B cell (primary cell): ENCODE measurements around the gene CACNG6. TPM values are rescaled to one million over a fixed set of nuclear protein-coding genes. Genes with fewer than 3 reads are reported as not detected.

Source experiments
- ATAC-seq: fragments of 200-7000 bp; cut with Tn5 transposase; one replicate; pipeline ENCODE4 v1.10.0; 2021; ENCODE audit warnings: low read depth, mild to moderate bottlenecking, moderate number of reproducible peaks, moderate library complexity
- CTCF ChIA-PET: fragments of 350-600 bp; sonication (Branson Sonifier 250); formaldehyde crosslinking; loops from one replicate; lab custom pipeline; 2021; ENCODE audit warnings: antibody characterized with exemption, inconsistent platforms; lab: Charles Lee
- POLR2A ChIA-PET: fragments of 350-600 bp; sonication (Branson Sonifier 250); formaldehyde crosslinking; loops from one replicate; lab custom pipeline; 2021; ENCODE audit warnings: antibody characterized with exemption; lab: Charles Lee
- DNase-seq: peaks from one replicate; pipeline ENCODE4 v3.0.0; 2013
- H2AFZ ChIP-seq: 2 replicates; pipeline ENCODE4 v1.6.1; 2012; ENCODE audit warnings: mild to moderate bottlenecking, low read depth, low read length; ENCODE audit not compliant: insufficient read depth, poor library complexity, severe bottlenecking
- H3K27ac ChIP-seq, 2 donors: 1 replicate in 1 of 2; 2 replicates in 1 of 2; pipeline ENCODE4 v1.5.1; 2012 to 2013; ENCODE audit warnings: low read length in 2 of 2, mild to moderate bottlenecking in 2 of 2, moderate library complexity in 1 of 2
- H3K27me3 ChIP-seq, 4 experiments: fragments of 200-600 bp in 1 of 4; sonication (generic) in 1 of 4; replicated peaks in 1 of 4; 1 replicate in 2 of 4; 2 replicates in 2 of 4; pipeline versions ENCODE4 v1.6.1 to v1.7.0; 2013 to 2016; ENCODE audit warnings: low read length in 3 of 4, mild to moderate bottlenecking in 2 of 4, mixed read lengths in 1 of 4, moderate library complexity in 1 of 4; ENCODE audit not compliant: insufficient read depth in 4 of 4, control insufficient read depth in 3 of 4; ENCODE audit errors: control extremely low read depth in 1 of 4
- H3K36me3 ChIP-seq, 2 experiments: replicated peaks in 1 of 2; 1 replicate in 1 of 2; 2 replicates in 1 of 2; pipeline versions ENCODE4 v1.6.1 to v1.7.1; 2013; ENCODE audit warnings: low read length in 1 of 2; ENCODE audit not compliant: insufficient read depth in 2 of 2, control insufficient read depth in 1 of 2; ENCODE audit errors: control extremely low read depth in 1 of 2, extremely low read depth in 1 of 2
- H3K4me1 ChIP-seq, 2 donors: fragments of 200-600 bp in 1 of 2; sonication (generic) in 1 of 2; 1 replicate in 1 of 2; 2 replicates in 1 of 2; pipeline versions ENCODE4 v1.5.1 to v1.6.1; 2013 to 2017; ENCODE audit warnings: low read length in 2 of 2; ENCODE audit not compliant: control insufficient read depth in 2 of 2, insufficient read depth in 2 of 2
- H3K4me2 ChIP-seq: replicated peaks from 2 replicates; pipeline ENCODE3; 2012; ENCODE audit warnings: mild to moderate bottlenecking, low read depth, low read length; ENCODE audit not compliant: poor library complexity, severe bottlenecking
- H3K4me3 ChIP-seq, 5 experiments: fragments of 200-600 bp in 1 of 5; sonication (generic) in 1 of 5; 1 replicate in 3 of 5; 2 replicates in 2 of 5; pipeline versions ENCODE4 v1.5.1 to v1.7.0; 2011 to 2016; ENCODE audit warnings: low read length in 4 of 5, mild to moderate bottlenecking in 4 of 5, low read depth in 2 of 5, control low read depth in 1 of 5, moderate library complexity in 1 of 5; ENCODE audit not compliant: insufficient read depth in 1 of 5; ENCODE audit errors: control extremely low read depth in 1 of 5, extremely low read depth in 1 of 5
- H3K79me2 ChIP-seq: fragments of 200-600 bp; sonication (generic); one replicate; pipeline ENCODE4 v1.6.0; 2016; ENCODE audit warnings: low read length; ENCODE audit not compliant: control insufficient read depth, insufficient read depth
- H3K9ac ChIP-seq: fragments of 200-600 bp; sonication (generic); 2 replicates; pipeline ENCODE4 v1.6.1; 2017; ENCODE audit warnings: mild to moderate bottlenecking, low read length, moderate library complexity
- H3K9me3 ChIP-seq, 3 donors: one replicate each; pipeline versions ENCODE4 v1.6.1 to v1.7.1; 2013; ENCODE audit warnings: low read length in 2 of 3; ENCODE audit not compliant: control insufficient read depth in 2 of 3, insufficient read depth in 1 of 3; ENCODE audit errors: control extremely low read depth in 1 of 3
- H4K20me1 ChIP-seq: 2 replicates; pipeline ENCODE4 v1.6.0; 2012; ENCODE audit warnings: mild to moderate bottlenecking, low read length; ENCODE audit not compliant: insufficient read depth, control insufficient read depth, poor library complexity, severe bottlenecking
- H3K27ac Mint-ChIP-seq: one replicate; pipeline ENCODE4 v1.8.0; 2021; ENCODE audit warnings: mixed read lengths
- H3K27me3 Mint-ChIP-seq: one replicate; pipeline ENCODE4 v1.8.0; 2021; ENCODE audit warnings: mixed read lengths
- H3K4me1 Mint-ChIP-seq: one replicate; pipeline ENCODE4 v1.8.0; 2021; ENCODE audit warnings: mixed read lengths
- H3K4me3 Mint-ChIP-seq: one replicate; pipeline ENCODE4 v1.8.0; 2021; ENCODE audit warnings: mixed read lengths
- H3K9me3 Mint-ChIP-seq: one replicate; pipeline ENCODE4 v1.8.0; 2022; ENCODE audit warnings: mixed read lengths; ENCODE audit not compliant: insufficient read depth
- EZH2 ChIP-seq: IDR thresholded peaks from 2 replicates; pipeline ENCODE4 v1.6.1; 2012; ENCODE audit warnings: borderline replicate concordance, low read depth, mild to moderate bottlenecking, moderate library complexity, low read length; ENCODE audit not compliant: insufficient read depth, poor library complexity, severe bottlenecking
- WGBS: methylation state at CpG from one replicate; pipeline ENCODE4 v1.1.5; 2013; ENCODE audit warnings: missing lambda C conversion rate; ENCODE audit not compliant: insufficient coverage; 5-methylcytosine and 5-hydroxymethylcytosine counted together
- intact Hi-C: fragments of 100-400 bp; cut with micrococcal nuclease; formaldehyde crosslinking; loops from one replicate; pipeline ENCODE4 v1.10.0; 2022
- polyA plus RNA-seq: library from polyadenylated mRNA; depleted of rRNA; stranded (reverse); fragments of >200 nt; gene quantifications from 2 replicates; pipeline ENCODE4 v1.2.3, GENCODE V29; 2012
- total RNA-seq, 2 donors: library from RNA; stranded (reverse); fragments of 120-200 nt in 1 of 2; gene quantifications; 1 replicate in 1 of 2; 2 replicates in 1 of 2; pipeline versions ENCODE4 v1.2.3 to v1.2.4, GENCODE V29; 2013 to 2022
- TF ChIP-seq, protein P1 (sequence below): fragments of 200-600 bp; IDR thresholded peaks from one replicate; pipeline ENCODE4 v1.8.0; 2022; ENCODE audit warnings: antibody characterized with exemption, mild to moderate bottlenecking

CACNG6 gene
- total and polyA plus RNA-seq, 2 donors (not counting 1 experiment from before 2014, with no cell fraction given) = not detected

DNA sequence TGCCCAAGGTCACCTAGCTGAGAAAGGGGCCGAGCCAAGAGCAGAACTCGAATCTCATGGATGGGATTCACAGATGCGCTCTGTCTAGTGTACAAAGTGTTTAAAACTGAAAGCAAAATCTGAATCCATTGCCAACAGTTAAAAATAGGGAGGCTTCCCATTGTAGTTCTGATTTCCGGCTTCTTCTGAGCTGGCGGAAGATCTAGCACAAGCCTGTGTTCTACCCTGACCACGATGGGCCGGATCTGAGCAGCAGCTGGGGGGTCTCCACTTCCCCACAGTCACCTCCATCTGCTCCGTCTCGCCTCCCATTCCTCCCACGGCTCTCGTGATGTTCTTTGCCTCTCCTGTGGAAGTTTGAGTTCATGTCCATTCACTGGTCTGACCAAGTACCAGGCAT, 26.3 kb upstream of the CACNG6 start:
- Histone ChIP-seq H3K27me3 (peaks cover 0 to 42% (median 12%) of the 10 kb centered on the region in 4 experiments), H4K20me1 (no peaks in the 10 kb centered on the region), H3K27ac (no peak overlapping the region), H3K4me1 (peaks cover 0 to 3% of the 10 kb centered on the region in 2 donors), H3K79me2 (no peaks in the 10 kb centered on the region), H3K36me3 (no peaks in the 10 kb centered on the region), H3K9me3 (peaks cover 0 to 17% (median 0%) of the 10 kb centered on the region in 3 donors), H3K4me3 (no peak overlapping the region), H3K9ac (no peak overlapping the region), H2AFZ (no peak overlapping the region), H3K4me2 (no peak overlapping the region)
- ChIA-PET POLR2A (no interaction called here), CTCF (no interaction called here)
- Mint-ChIP-seq H3K27me3 (peaks cover 51% of the 10 kb centered on the region), H3K4me1 (no peaks in the 10 kb centered on the region), H3K9me3 (no peaks in the 10 kb centered on the region), H3K27ac (no peak overlapping the region), H3K4me3 (no peak overlapping the region)
- DNase-seq (no peak), ATAC-seq (no peak)
- 68% methylated on average over 10 of the region's 11 CpGs for WGBS
- intact Hi-C loops = no loop called here
- TF ChIP-seq, protein P1, sequence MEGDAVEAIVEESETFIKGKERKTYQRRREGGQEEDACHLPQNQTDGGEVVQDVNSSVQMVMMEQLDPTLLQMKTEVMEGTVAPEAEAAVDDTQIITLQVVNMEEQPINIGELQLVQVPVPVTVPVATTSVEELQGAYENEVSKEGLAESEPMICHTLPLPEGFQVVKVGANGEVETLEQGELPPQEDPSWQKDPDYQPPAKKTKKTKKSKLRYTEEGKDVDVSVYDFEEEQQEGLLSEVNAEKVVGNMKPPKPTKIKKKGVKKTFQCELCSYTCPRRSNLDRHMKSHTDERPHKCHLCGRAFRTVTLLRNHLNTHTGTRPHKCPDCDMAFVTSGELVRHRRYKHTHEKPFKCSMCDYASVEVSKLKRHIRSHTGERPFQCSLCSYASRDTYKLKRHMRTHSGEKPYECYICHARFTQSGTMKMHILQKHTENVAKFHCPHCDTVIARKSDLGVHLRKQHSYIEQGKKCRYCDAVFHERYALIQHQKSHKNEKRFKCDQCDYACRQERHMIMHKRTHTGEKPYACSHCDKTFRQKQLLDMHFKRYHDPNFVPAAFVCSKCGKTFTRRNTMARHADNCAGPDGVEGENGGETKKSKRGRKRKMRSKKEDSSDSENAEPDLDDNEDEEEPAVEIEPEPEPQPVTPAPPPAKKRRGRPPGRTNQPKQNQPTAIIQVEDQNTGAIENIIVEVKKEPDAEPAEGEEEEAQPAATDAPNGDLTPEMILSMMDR = no peak
- TF ChIP-seq EZH2 = no peak

DNA sequence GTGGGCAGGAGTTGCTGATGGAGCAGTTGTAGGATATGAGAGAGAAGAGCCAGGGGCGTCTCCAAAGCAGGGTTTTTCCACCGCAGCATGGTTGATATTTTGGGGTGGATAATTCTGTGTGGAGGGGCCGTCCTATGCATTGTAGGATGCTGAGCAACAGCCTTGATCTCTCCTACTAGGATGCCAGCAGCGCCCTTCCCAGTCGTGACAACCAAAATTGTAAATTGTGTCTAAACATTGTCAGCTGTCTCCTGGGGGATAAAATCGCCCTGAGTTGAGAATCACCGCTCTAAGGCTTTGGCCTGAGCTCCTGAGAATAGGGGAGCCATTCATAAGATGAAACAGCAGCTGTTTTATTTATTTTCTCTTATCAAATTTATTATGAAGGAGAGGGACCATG, 24.5 kb upstream of the CACNG6 start:
- intact Hi-C loops = no loop called here
- ATAC-seq (no peak), DNase-seq (no peak)
- no peaks in the 10 kb centered on the region for H3K9me3 Mint-ChIP-seq
- no peak overlapping the region for H3K27ac ChIP-seq
- ChIA-PET CTCF (no interaction called here), POLR2A (no interaction called here)
- no peak overlapping the region for H2AFZ ChIP-seq
- peaks cover 0 to 26% (median 3%) of the 10 kb centered on the region in 4 experiments for H3K27me3 ChIP-seq
- no peaks in the 10 kb centered on the region for H3K4me1 ChIP-seq
- H4K20me1 ChIP-seq = no peaks in the 10 kb centered on the region
- no peak overlapping the region for H3K4me3 ChIP-seq
- H3K36me3 ChIP-seq = no peaks in the 10 kb centered on the region
- H3K4me3 Mint-ChIP-seq = no peak overlapping the region
- no peak for TF ChIP-seq EZH2
- TF ChIP-seq, protein P1 = no peak
- H3K27me3 Mint-ChIP-seq = peaks cover 34% of the 10 kb centered on the region
- H3K9me3 ChIP-seq = peaks cover 0 to 13% (median 0%) of the 10 kb centered on the region in 3 donors
- no peaks in the 10 kb centered on the region for H3K79me2 ChIP-seq
- H3K9ac ChIP-seq = no peak overlapping the region
- H3K4me1 Mint-ChIP-seq = no peaks in the 10 kb centered on the region
- WGBS = 81% methylated on average over 3 of the region's 7 CpGs
- no peak overlapping the region for H3K4me2 ChIP-seq
- no peak overlapping the region for H3K27ac Mint-ChIP-seq
